Vagina (tissue), 2 donors: Measurements from ENCODE around the gene ZNF521. TPM values are rescaled to one million over a fixed set of nuclear protein-coding genes. Genes with fewer than 3 reads are reported as not detected.

Experiments used
- DNase-seq, 2 donors: peaks; one replicate each; pipeline ENCODE4 v3.0.0-alpha.2; 2017; ENCODE audit errors: extremely low spot score in 2 of 2
- H3K27ac ChIP-seq: fragments of 200-600 bp; sonication (generic); one replicate; pipeline ENCODE4 v1.5.1; 2019
- H3K27me3 ChIP-seq: fragments of 200-600 bp; sonication (generic); one replicate; pipeline ENCODE4 v1.5.1; 2019
- H3K36me3 ChIP-seq, 2 donors: fragments of 200-600 bp; sonication (generic); one replicate each; pipeline ENCODE4 v1.5.1; 2017 to 2019
- H3K4me1 ChIP-seq: fragments of 200-600 bp; sonication (generic); one replicate; pipeline ENCODE4 v1.5.1; 2019
- H3K4me3 ChIP-seq, 2 donors: fragments of 200-600 bp; sonication (generic); 1 replicate in 1 of 2; 2 replicates in 1 of 2; pipeline ENCODE4 v1.5.1; 2016 to 2019
- H3K9me3 ChIP-seq: fragments of 200-600 bp; sonication (generic); one replicate; pipeline ENCODE4 v1.5.1; 2019
- CTCF ChIP-seq, 3 experiments: fragments of 450-650 bp in 2 of 3; fragments of 200-600 bp in 1 of 3; sonication (generic) in 1 of 3; IDR thresholded peaks; one replicate each; pipeline ENCODE4 v1.5.1; 2017 to 2019; ENCODE audit warnings: antibody characterized with exemption in 3 of 3, mild to moderate bottlenecking in 2 of 3, moderate library complexity in 2 of 3
- POLR2A ChIP-seq, 2 donors: fragments of 450-650 bp; IDR thresholded peaks; one replicate each; pipeline ENCODE4 v1.6.1; 2017; ENCODE audit warnings: antibody characterized with exemption in 2 of 2, mild to moderate bottlenecking in 2 of 2, moderate library complexity in 2 of 2
- POLR2AphosphoS5 ChIP-seq, 2 donors: sonication (generic); formaldehyde crosslinking; IDR thresholded peaks; one replicate each; pipeline ENCODE4 v1.9.0; 2017; ENCODE audit warnings: antibody characterized with exemption in 2 of 2, mild to moderate bottlenecking in 2 of 2, low read depth in 1 of 2; ENCODE audit not compliant: insufficient read depth in 1 of 2
- intact Hi-C: fragments of 100-400 bp; cut with DNase I; formaldehyde crosslinking; loops from one replicate; pipeline ENCODE4 v1.15.1; 2023
- total RNA-seq: library from RNA; depleted of rRNA; stranded (reverse); fragments of >200 nt; gene quantifications from one replicate; pipeline ENCODE4 v1.2.3, GENCODE V29; 2016

ZNF521 gene
- total RNA-seq, 1 donor from 2014 or later = 18.7 TPM

- no peak for DNase-seq
- no peak overlapping the region for H3K4me3 ChIP-seq
- no peaks in the 10 kb centered on the region for H3K27me3 ChIP-seq
- no peak for TF ChIP-seq CTCF (IDR thresholded peaks at IDR 0.05)
- TF ChIP-seq POLR2A (IDR thresholded peaks at IDR 0.05) = no peak
- no peak for TF ChIP-seq POLR2AphosphoS5 (IDR thresholded peaks at IDR 0.05; ENCODE audit: insufficient read depth in 1 of 2, low read depth in 1 of 2)
- H3K36me3 ChIP-seq = no peaks in the 10 kb centered on the region
- peaks cover 30% of the 10 kb centered on the region for H3K4me1 ChIP-seq
- no peaks in the 10 kb centered on the region for H3K9me3 ChIP-seq
- H3K27ac ChIP-seq = peak overlapping the region; percentile 59
- intact Hi-C loops = no loop called here
Measured at GRCh38 chr18:25283781-25284180, 68.2 kb downstream of the ZNF521 start.

- TF ChIP-seq CTCF (IDR thresholded peaks at IDR 0.05) = no peak
- no peak for TF ChIP-seq POLR2AphosphoS5 (IDR thresholded peaks at IDR 0.05; ENCODE audit: insufficient read depth in 1 of 2, low read depth in 1 of 2)
- TF ChIP-seq POLR2A (IDR thresholded peaks at IDR 0.05) = no peak
- intact Hi-C loops = no loop called here
- peaks cover 24% of the 10 kb centered on the region for H3K4me1 ChIP-seq
Measured at GRCh38 chr18:25282896-25283703, 68.9 kb downstream of the ZNF521 start.

GRCh38 chr18:25282282-25282681 lies 69.7 kb downstream of the ZNF521 start:
- no peaks in the 10 kb centered on the region for H3K27me3 ChIP-seq
- no peak for DNase-seq
- no peaks in the 10 kb centered on the region for H3K9me3 ChIP-seq
- H3K27ac ChIP-seq = no peak overlapping the region
- intact Hi-C loops = no loop called here
- peaks cover 19% of the 10 kb centered on the region for H3K4me1 ChIP-seq
- H3K36me3 ChIP-seq = no peaks in the 10 kb centered on the region
- TF ChIP-seq POLR2AphosphoS5 (IDR thresholded peaks at IDR 0.05; ENCODE audit: insufficient read depth in 1 of 2, low read depth in 1 of 2) (no peak), POLR2A (IDR thresholded peaks at IDR 0.05) (no peak)
- no peak overlapping the region for H3K4me3 ChIP-seq

More at GRCh38 chr18:25282896-25283703, 68.9 kb downstream of the ZNF521 start:
- H3K27ac ChIP-seq = no peak overlapping the region
- H3K4me3 ChIP-seq = no peak overlapping the region
- H3K27me3 ChIP-seq = no peaks in the 10 kb centered on the region
- no peaks in the 10 kb centered on the region for H3K36me3 ChIP-seq
- no peak for DNase-seq
- H3K9me3 ChIP-seq = no peaks in the 10 kb centered on the region

- intact Hi-C loops = no loop called here
Measured at GRCh38 chr18:25281556-25281955, 70.4 kb downstream of the ZNF521 start.

GRCh38 chr18:25279961-25280360 lies 72.0 kb downstream of the ZNF521 start:
- Histone ChIP-seq H3K4me3 (no peak overlapping the region), H3K9me3 (no peaks in the 10 kb centered on the region), H3K27me3 (no peaks in the 10 kb centered on the region), H3K36me3 (no peaks in the 10 kb centered on the region), H3K27ac (no peak overlapping the region), H3K4me1 (peaks cover 9% of the 10 kb centered on the region)
- intact Hi-C loops = no loop called here
- TF ChIP-seq CTCF (IDR thresholded peaks at IDR 0.05) (no peak), POLR2A (IDR thresholded peaks at IDR 0.05) (no peak), POLR2AphosphoS5 (IDR thresholded peaks at IDR 0.05; ENCODE audit: insufficient read depth in 1 of 2, low read depth in 1 of 2) (no peak)
- no peak for DNase-seq

More at GRCh38 chr18:25281556-25281955, 70.4 kb downstream of the ZNF521 start:
- TF ChIP-seq POLR2AphosphoS5 (IDR thresholded peaks at IDR 0.05; ENCODE audit: insufficient read depth in 1 of 2, low read depth in 1 of 2) = no peak
- no peak for TF ChIP-seq POLR2A (IDR thresholded peaks at IDR 0.05)
- TF ChIP-seq CTCF (IDR thresholded peaks at IDR 0.05) = no peak
- Histone ChIP-seq H3K36me3 (no peaks in the 10 kb centered on the region), H3K27me3 (no peaks in the 10 kb centered on the region), H3K27ac (no peak overlapping the region), H3K9me3 (no peaks in the 10 kb centered on the region), H3K4me1 (peaks cover 17% of the 10 kb centered on the region), H3K4me3 (no peak overlapping the region)
- no peak for DNase-seq
